ENCODE results near the gene RASL10B.

- TF ChIP-seq CTCF (conservative IDR thresholded peaks at IDR 0.05; ENCODE audit: low read length) (no peak), EZH2phosphoT487 (IDR thresholded peaks at IDR 0.05; ENCODE audit: borderline replicate concordance, low read depth, low read length) (no peak)
These were observed 47.3 kb downstream of the RASL10B start for GRCh38 chr17:35778641-35779196.

Measured in OCI-LY7 (cell line).